SIG-M5 treated with dmso at 0.1 percent for 504 hours (cell line): Measurements from ENCODE around the gene IGF1R.

Experiments used
- DNase-seq: peaks from one replicate; lab custom pipeline; 2025; ENCODE audit not compliant: unreplicated experiment; lab: John Stamatoyannopoulos, UW

The IGF1R gene

DNA sequence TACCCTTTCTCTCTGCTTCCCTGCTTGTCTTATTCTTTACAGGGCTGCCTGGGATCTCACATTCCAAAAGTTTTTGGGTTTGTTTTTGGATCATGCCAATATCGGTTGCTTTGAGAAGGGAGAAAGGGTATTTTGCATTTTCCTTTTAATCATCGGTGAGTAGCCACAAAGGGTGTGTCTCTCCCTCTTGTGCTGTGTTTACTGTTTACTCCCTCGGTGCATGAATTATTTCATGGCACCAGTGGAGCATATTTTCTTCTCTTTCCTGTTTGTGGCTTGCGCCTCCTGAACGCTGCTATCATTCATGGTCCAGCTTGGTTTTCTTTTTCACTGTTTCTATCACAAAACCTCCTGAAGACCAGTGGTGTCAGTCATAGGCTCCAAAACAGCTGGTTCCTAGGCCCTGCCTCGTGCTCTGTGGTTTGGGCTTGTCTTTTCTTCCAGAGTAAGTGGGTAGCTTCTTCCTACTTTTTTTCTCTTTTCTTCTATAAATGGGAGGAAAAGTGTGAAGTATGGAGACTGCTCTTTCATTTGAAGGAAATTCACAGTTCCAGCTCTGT, 54.9 kb downstream of the IGF1R start:
- DNase-seq: no peak

- DNase-seq: no peak
Measured at GRCh38 chr15:98705070-98705469, 56.7 kb downstream of the IGF1R start.

GRCh38 chr15:98706387-98706786, 58.0 kb downstream of the IGF1R start:
- no peak for DNase-seq

DNA sequence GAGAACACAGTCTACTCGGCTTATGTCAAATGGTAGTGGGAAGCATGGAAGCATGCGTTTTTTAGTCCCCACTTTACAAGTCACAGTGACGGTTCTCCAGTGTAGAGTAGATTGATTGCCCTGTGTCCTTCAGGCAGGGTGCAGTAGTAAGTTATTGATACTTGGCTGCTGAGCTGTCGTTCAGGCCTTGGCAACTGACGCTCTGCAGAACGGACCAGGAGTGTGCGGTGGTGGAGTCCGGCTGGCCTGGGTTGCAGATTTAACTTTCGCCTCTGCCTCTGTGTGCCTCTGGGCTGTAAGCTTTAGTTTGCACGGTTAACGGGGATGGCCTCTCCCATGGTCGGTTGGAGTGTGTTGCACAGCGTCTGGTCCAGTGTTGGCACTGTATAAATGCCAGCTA, 58.6 kb downstream of the IGF1R start:
- DNase-seq: no peak

DNA sequence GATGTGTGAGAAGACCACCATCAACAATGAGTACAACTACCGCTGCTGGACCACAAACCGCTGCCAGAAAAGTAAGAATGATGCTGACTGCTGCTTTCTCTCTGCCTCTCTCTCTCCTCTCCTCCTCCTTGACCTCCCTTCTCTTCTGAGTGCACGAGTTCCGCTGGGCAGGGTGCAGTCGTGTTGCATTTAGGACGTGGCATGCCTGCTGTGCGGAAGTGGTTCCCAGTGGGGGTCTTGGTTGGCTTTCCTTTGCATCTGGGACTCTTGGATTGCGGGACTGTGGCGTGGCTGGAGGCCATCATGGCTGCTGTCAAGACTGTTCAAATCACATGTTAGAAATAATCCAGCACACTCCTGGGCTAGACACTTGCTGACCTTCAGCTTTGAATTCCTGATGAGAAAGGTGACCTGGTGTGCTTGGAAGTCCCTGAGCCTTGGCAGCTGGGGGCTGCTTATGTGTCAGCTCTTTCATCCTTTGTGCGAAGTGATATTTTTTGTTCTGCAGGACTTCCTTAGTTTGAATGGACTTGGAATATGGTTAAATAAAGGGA, 59.8 kb downstream of the IGF1R start:
- no peak for DNase-seq

- no peak for DNase-seq
Measured at GRCh38 chr15:98711810-98712209, 63.5 kb downstream of the IGF1R start.

- no peak for DNase-seq
Measured at GRCh38 chr15:98712845-98713584, 64.7 kb downstream of the IGF1R start.

GRCh38 chr15:98713585-98714001, 65.3 kb downstream of the IGF1R start:
- no peak for DNase-seq

DNA sequence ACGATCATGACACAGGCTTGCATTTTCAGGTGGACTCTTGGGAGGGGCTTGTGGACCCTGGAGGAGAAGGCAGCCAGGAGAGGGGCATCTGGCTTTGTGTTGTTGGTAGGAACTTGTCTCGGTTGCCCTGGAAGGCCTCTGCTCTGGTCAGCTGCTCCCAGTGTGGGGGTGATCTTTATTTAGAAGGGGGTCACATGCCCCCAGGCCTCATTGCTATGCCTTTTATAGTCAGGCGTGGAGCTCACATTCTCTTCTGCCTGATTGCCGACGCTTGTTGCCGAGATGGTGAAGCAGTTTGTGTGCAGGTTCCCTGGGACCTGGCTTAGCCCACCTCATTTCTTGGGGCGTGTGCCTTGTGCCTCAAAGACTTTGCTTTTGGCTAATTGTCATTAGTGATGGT, 66.6 kb downstream of the IGF1R start:
- no peak for DNase-seq

DNA sequence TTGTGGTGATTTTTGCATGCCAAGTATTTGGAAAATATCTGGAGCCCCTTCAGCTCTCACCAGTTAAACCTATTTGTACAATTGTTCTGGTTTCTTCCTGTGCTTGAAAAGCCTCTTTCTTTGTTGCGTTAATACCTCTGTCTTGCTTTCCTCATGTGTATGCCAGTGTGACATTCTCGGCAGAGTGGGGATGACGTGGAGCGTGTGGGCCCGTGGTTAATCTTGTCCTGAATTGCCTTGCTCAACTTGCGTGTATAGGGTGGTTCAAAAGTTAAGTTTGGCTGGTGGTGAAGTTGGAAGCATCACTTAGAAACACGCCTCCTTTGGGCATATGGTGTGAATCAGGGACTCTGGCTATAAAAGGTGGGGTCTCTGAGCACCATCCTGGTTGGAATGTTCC, 67.1 kb downstream of the IGF1R start:
- DNase-seq: no peak

- no peak for DNase-seq
Measured at GRCh38 chr15:98715890-98716443, 67.6 kb downstream of the IGF1R start.

GRCh38 chr15:98717371-98717770, 69.0 kb downstream of the IGF1R start:
- DNase-seq: no peak

GRCh38 chr15:98717942-98718341, 69.6 kb downstream of the IGF1R start:
- DNase-seq: no peak

GRCh38 chr15:98718426-98719136, 70.2 kb downstream of the IGF1R start:
- no peak for DNase-seq

GRCh38 chr15:98719137-98719740, 70.9 kb downstream of the IGF1R start:
- no peak for DNase-seq

GRCh38 chr15:98720031-98720430, 71.7 kb downstream of the IGF1R start:
- DNase-seq: no peak

- no peak for DNase-seq
Measured at GRCh38 chr15:98720577-98721565, 72.5 kb downstream of the IGF1R start.

DNA sequence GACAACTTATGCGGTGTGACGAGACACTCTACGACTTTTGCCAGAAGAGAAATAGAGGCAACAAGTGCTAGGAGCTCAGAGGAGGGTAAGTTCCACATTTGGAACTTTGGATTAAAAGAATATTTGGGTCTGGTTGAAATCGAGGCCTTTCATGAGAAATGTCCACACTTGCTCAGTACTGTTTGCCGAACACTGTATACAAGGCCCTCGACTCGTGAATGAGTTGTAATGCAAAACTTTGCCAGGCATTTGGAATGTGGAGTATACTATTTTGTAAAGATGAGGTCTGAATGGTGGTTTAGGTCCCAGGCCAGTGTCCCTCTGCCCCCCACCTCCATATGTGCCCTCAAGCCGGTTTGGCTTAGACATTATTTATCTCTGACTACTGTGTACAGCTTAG, 73.9 kb downstream of the IGF1R start:
- no peak for DNase-seq

DNA sequence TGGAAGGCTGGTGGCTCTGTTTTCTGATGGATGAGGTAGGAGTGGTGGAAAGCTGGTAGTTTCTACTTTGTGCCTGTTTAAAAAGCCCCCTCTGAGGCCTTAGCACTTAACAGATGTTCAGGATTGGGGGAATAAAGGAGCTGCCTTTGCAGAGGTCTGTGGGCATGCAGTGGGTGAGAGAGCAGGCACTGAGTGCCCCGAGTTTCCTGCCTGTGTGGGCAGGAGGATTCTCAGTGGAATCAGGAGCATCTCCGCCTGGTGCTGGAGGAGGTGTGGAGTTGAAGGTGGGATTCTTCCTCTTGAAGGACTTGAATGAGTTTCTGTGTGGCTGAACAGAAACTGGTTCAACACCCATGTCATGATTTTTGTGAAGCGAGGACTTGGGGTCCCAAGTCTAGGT, 74.3 kb downstream of the IGF1R start:
- DNase-seq: no peak

GRCh38 chr15:98723195-98723594, 74.9 kb downstream of the IGF1R start:
- DNase-seq: no peak
